ENCODE results near the gene UBE3D. TPM values are rescaled to one million over a fixed set of nuclear protein-coding genes. Genes with fewer than 3 reads are reported as not detected.

The UBE3D gene
- total RNA-seq, 4 donors from 2014 or later, result 11.0 to 14.8 (median 12.5) TPM

DNA sequence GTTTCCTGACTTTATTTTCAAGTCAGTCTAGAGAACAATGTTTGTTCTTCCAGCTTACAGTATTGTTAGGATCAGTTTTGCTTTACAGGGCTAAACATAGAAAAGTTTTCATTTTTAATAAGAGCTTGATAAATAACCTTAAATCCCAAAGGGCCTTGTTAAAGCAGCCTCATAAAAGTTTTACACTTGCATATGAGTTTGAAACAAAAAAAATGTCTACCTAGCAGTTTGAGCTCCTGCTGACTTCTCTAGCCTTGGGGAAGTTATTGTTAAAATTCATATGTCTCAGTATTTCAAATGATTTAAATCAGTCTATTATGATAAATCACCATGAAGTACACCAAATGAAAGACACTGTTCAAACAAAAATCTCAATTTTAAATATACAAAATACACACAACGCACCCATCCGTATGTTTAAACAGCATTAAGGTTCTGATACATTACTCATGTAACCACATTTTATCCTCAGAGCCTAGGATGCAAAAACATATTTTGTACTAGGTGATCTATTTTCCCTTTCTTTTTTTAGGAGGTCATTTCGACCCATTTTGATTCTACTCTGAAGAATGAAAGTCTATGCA is 87.2 kb downstream of the UBE3D start:
- Histone ChIP-seq H3K36me3 (no peaks in the 10 kb centered on the region), H3K27ac (no peak overlapping the region), H3K27me3 (no peaks in the 10 kb centered on the region), H3K9me3 (no peaks in the 10 kb centered on the region), H3K4me1 (no peaks in the 10 kb centered on the region), H3K4me3 (replicated peaks in 1 of 3) (no peak overlapping the region)
- intact Hi-C loops (cut with DNase I), result no loop called here
- DNase-seq, result no peak
- TF ChIP-seq POLR2A (IDR thresholded peaks at IDR 0.05), result no peak
- TF ChIP-seq, protein P1, sequence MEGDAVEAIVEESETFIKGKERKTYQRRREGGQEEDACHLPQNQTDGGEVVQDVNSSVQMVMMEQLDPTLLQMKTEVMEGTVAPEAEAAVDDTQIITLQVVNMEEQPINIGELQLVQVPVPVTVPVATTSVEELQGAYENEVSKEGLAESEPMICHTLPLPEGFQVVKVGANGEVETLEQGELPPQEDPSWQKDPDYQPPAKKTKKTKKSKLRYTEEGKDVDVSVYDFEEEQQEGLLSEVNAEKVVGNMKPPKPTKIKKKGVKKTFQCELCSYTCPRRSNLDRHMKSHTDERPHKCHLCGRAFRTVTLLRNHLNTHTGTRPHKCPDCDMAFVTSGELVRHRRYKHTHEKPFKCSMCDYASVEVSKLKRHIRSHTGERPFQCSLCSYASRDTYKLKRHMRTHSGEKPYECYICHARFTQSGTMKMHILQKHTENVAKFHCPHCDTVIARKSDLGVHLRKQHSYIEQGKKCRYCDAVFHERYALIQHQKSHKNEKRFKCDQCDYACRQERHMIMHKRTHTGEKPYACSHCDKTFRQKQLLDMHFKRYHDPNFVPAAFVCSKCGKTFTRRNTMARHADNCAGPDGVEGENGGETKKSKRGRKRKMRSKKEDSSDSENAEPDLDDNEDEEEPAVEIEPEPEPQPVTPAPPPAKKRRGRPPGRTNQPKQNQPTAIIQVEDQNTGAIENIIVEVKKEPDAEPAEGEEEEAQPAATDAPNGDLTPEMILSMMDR (IDR thresholded peaks at IDR 0.05), result no peak
- WGBS, 2 donors, result 86 to 94% methylated on average over 3 of the region's 3 CpGs

GRCh38 chr6:82976179-82976578 is 89.5 kb downstream of the UBE3D start:
- Histone ChIP-seq H3K4me3 (replicated peaks in 1 of 3) (no peak overlapping the region), H3K9me3 (no peaks in the 10 kb centered on the region), H3K27me3 (no peaks in the 10 kb centered on the region), H3K36me3 (no peaks in the 10 kb centered on the region), H3K4me1 (no peaks in the 10 kb centered on the region), H3K27ac (no peak overlapping the region)
- 93 to 100% methylated on average over 1 of the region's 1 CpG for WGBS, 2 donors
- TF ChIP-seq POLR2A (IDR thresholded peaks at IDR 0.05), result no peak
- TF ChIP-seq, protein P1 (IDR thresholded peaks at IDR 0.05), result no peak
- intact Hi-C loops (cut with DNase I), result no loop called here
- no peak for DNase-seq

DNA sequence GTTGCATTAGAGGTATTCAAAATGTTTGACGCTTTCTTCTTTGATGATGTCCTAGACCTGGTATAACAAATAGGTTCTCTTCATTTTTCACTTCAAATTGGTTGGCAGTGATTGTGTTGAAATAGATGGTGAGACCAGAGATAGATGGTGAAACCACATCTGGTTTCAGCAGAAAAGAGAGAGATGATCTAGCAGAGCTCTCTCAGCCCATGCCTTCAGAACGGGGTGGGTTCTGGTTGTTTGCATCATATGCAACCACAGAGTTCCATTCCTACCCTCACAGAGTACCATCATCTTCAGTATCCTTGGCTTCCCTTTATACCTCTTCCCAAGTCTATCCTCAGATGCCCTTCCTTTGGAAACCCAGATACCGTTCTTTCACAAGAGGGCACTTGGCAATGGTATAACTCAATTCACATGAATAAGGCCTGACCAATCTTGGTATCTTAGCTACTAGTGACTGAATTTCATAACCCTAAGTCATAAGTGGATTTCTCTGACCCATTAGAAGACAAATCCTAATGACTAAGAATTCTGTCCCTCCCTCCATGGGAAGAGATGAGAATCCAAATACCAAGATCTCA is 93.7 kb downstream of the UBE3D start:
- Histone ChIP-seq H3K27ac (no peak overlapping the region), H3K27me3 (no peaks in the 10 kb centered on the region), H3K4me3 (replicated peaks in 1 of 3) (no peak overlapping the region), H3K4me1 (no peaks in the 10 kb centered on the region), H3K9me3 (no peaks in the 10 kb centered on the region), H3K36me3 (no peaks in the 10 kb centered on the region)
- TF ChIP-seq, protein P1 (IDR thresholded peaks at IDR 0.05), result no peak
- TF ChIP-seq POLR2A (IDR thresholded peaks at IDR 0.05), result no peak
- intact Hi-C loops (cut with DNase I), result no loop called here
- DNase-seq, result no peak
- WGBS, 2 donors, result 99% methylated on average over 3 of the region's 3 CpGs

- DNase-seq, result no peak
- no peak overlapping the region for H3K27ac ChIP-seq
- no peaks in the 10 kb centered on the region for H3K27me3 ChIP-seq
- no peaks in the 10 kb centered on the region for H3K36me3 ChIP-seq
- no peaks in the 10 kb centered on the region for H3K9me3 ChIP-seq
- 89 to 98% methylated on average over 1 of the region's 1 CpG for WGBS, 2 donors
- H3K4me1 ChIP-seq, result no peaks in the 10 kb centered on the region
- H3K4me3 ChIP-seq (replicated peaks in 1 of 3), result no peak overlapping the region
- TF ChIP-seq POLR2A (IDR thresholded peaks at IDR 0.05), result no peak
- TF ChIP-seq, protein P1 (IDR thresholded peaks at IDR 0.05), result no peak
- intact Hi-C loops (cut with DNase I), result no loop called here
These were observed 94.8 kb downstream of the UBE3D start for GRCh38 chr6:82970839-82971238.

DNA sequence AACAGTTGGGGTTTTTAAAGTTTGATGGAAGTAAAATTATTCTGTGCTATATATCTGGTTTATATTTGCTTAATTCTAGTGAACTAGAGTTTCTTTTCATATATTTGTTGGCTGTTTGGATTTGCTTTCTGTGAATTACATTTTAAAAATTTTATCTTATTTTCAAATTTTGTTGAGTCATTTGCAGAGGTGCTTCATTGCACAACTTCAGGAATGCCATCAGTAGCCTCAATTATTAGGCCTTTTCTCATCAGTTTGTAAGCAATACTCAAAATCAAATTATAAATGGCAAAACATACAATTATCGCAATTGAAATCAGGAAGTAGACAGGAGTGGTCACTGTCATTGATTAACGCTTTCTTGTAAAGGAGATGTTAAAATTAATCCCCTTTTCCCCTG is 96.9 kb downstream of the UBE3D start:
- Histone ChIP-seq H3K27me3 (no peaks in the 10 kb centered on the region), H3K9me3 (no peaks in the 10 kb centered on the region), H3K4me1 (no peaks in the 10 kb centered on the region), H3K27ac (no peak overlapping the region), H3K4me3 (replicated peaks in 1 of 3) (no peak overlapping the region), H3K36me3 (no peaks in the 10 kb centered on the region)
- intact Hi-C loops (cut with DNase I), result no loop called here
- TF ChIP-seq POLR2A (IDR thresholded peaks at IDR 0.05), result no peak
- TF ChIP-seq, protein P1 (IDR thresholded peaks at IDR 0.05), result no peak
- WGBS, 2 donors, result 93 to 98% methylated on average over 2 of the region's 2 CpGs
- DNase-seq, result no peak
